Mucosa of rectum (tissue), 2 donors: ENCODE results near the gene SOS2.

Source experiments
- H3K27ac ChIP-seq, 2 donors: one replicate each; pipeline ENCODE4 v1.7.0; 2013; ENCODE audit warnings: inconsistent platforms in 2 of 2, low read depth in 2 of 2, low read length in 2 of 2
- H3K27me3 ChIP-seq, 2 donors: one replicate each; pipeline ENCODE4 v1.7.0; 2013; ENCODE audit warnings: low read length in 2 of 2; ENCODE audit not compliant: control insufficient read depth in 2 of 2, insufficient read depth in 2 of 2
- H3K36me3 ChIP-seq, 2 donors: one replicate each; pipeline ENCODE4 v1.7.0; 2013; ENCODE audit warnings: low read length in 2 of 2; ENCODE audit not compliant: control insufficient read depth in 2 of 2, insufficient read depth in 2 of 2
- H3K4me1 ChIP-seq, 2 donors: one replicate each; pipeline ENCODE4 v1.7.0; 2013; ENCODE audit warnings: low read length in 2 of 2, mild to moderate bottlenecking in 1 of 2; ENCODE audit not compliant: control insufficient read depth in 2 of 2, insufficient read depth in 2 of 2
- H3K4me3 ChIP-seq, 2 donors: one replicate each; pipeline ENCODE4 v1.7.0; 2013; ENCODE audit warnings: low read length in 2 of 2
- H3K9ac ChIP-seq, 2 donors: one replicate each; pipeline ENCODE4 v1.7.0; 2013; ENCODE audit warnings: low read length in 2 of 2, low read depth in 1 of 2, mild to moderate bottlenecking in 1 of 2
- H3K9me3 ChIP-seq, 2 donors: one replicate each; pipeline ENCODE4 v1.7.0; 2013; ENCODE audit warnings: low read length in 2 of 2; ENCODE audit not compliant: control insufficient read depth in 2 of 2
- donor health status: healthy.
- donor health status: Normal muscosa, but diverticular disease.

SOS2 gene

GRCh38 chr14:50122291-50122690 is 109.1 kb downstream of the SOS2 start:
- H3K4me3 ChIP-seq, result no peak overlapping the region
- peaks cover 25 to 37% of the 10 kb centered on the region in 2 donors for H3K36me3 ChIP-seq
- H3K27me3 ChIP-seq, result no peaks in the 10 kb centered on the region
- no peaks in the 10 kb centered on the region for H3K9me3 ChIP-seq
- no peak overlapping the region for H3K27ac ChIP-seq
- no peak overlapping the region for H3K9ac ChIP-seq
- H3K4me1 ChIP-seq, result no peaks in the 10 kb centered on the region

GRCh38 chr14:50121486-50121885 is 109.9 kb downstream of the SOS2 start:
- H3K27ac ChIP-seq, result no peak overlapping the region
- no peaks in the 10 kb centered on the region for H3K9me3 ChIP-seq
- H3K4me3 ChIP-seq, result no peak overlapping the region
- H3K27me3 ChIP-seq, result no peaks in the 10 kb centered on the region
- H3K36me3 ChIP-seq, result peaks cover 25 to 36% of the 10 kb centered on the region in 2 donors
- H3K9ac ChIP-seq, result no peak overlapping the region
- peaks cover 3 to 5% of the 10 kb centered on the region in 2 donors for H3K4me1 ChIP-seq

- no peaks in the 10 kb centered on the region for H3K27me3 ChIP-seq
- H3K36me3 ChIP-seq, result peaks cover 5 to 25% of the 10 kb centered on the region in 2 donors
- no peak overlapping the region for H3K27ac ChIP-seq
- no peak overlapping the region for H3K4me3 ChIP-seq
- H3K4me1 ChIP-seq, result peaks cover 8 to 12% of the 10 kb centered on the region in 2 donors
- H3K9ac ChIP-seq, result no peak overlapping the region
- H3K9me3 ChIP-seq, result no peaks in the 10 kb centered on the region
Observed at GRCh38 chr14:50117456-50117855, 113.9 kb downstream of the SOS2 start.

DNA sequence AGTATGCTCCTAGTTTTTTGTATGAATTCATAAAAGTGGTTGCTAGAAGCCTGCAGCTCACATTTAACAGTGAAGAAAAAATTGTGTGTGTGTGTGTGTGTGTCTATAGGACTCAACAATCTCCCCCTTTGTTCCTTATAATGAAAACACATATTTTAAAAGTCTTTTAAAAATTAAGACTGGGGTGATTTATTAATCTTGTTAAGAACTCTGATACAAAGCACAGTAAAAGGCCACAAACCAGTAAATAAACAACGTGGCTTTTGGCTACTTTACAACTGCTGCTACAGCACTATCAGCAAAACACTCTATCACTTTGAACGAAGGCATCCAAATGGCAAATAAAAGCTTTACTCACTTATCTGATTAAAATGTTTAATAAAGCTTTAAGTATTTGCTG is 114.4 kb downstream of the SOS2 start:
- Histone ChIP-seq H3K9ac (peak overlapping the region; percentile 82 to 84), H3K27ac (peak overlapping the region; percentile 89 to 90), H3K27me3 (no peaks in the 10 kb centered on the region), H3K9me3 (no peaks in the 10 kb centered on the region), H3K4me3 (peak overlapping the region; percentile 87 to 91), H3K4me1 (peaks cover 8 to 12% of the 10 kb centered on the region in 2 donors), H3K36me3 (peaks cover 7 to 30% of the 10 kb centered on the region in 2 donors)

DNA sequence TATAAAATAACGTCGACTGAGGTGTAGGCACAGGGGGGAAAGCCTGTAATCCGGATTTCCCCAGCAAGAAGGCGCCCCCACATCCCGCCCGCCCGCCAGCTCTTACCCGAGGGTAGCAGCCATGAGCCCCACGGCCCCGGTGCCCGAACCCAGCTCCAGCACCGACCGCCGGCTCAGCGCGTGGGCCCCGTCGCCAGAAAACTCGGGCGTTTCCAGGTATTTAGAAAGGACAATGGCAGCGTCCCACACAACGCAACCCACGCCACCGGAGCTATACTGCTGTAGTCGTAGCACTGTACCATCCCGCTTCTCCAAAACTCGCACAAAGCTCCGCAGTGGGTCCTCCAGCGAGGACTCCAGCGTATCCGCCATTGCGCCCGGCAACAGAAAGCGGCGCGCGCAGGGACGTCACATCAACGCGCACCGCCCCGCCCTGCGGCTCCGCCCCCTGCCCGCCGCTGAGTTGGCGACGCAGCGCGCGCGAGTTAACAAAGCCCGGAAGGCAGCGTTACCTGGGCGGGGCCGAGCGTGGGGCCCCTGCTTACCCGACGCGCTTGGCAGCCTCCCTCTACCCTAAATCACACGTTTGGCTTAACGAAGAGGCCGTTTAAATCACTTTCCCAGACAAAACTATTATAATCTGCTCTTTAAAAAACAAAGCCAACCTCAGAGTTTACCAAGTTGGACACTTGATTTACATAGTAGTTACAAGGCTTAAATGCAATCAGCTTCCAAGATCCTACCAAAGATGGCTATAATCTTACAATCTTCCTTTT is 115.0 kb downstream of the SOS2 start, which contains the start of gene VCPKMT:
VCPKMT (minus strand) TSS at position 392 of the 776 bp plus-strand sequence; CDS start at position 372, 20 bp downstream.
- Histone ChIP-seq H3K36me3 (peaks cover 12 to 35% of the 10 kb centered on the region in 2 donors), H3K4me3 (peak within 1 kb of the TSS; percentile 87 to 91), H3K9ac (peak within 1 kb of the TSS; percentile 82 to 84), H3K4me1 (peaks cover 8 to 12% of the 10 kb centered on the region in 2 donors), H3K27ac (peak within 1 kb of the TSS; percentile 89 to 90), H3K27me3 (no peaks in the 10 kb centered on the region), H3K9me3 (no peaks in the 10 kb centered on the region)

DNA sequence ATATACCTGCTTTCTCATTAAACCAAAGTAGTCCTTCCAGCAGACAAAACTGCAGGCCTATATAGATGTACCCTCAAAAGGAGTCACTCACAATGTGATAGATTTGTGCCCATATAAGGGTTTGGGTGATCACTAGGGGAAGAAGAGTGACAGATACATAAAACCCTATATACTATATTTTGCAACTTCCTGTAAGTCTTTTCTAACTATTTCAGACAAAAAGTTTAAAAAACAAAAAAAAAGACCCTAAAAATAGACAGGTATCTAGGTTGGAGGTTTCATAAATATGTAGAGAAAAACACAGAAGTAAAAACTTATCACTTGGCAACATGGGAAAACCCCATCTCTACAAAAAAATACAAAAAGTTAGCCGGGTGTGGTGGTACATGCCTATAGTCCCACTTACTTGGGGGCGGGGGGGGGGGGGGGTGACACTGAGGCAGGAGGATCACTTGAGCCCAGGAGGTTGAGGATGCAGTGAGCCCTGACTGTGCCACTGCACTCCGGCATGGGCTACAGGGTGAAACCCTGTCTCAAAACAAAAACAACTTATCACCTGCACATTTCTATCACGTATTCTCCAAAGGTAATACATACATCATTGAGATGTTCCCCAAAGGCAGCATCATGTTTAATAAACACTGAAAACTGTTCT is 117.9 kb downstream of the SOS2 start:
- Histone ChIP-seq H3K4me1 (peaks cover 8 to 12% of the 10 kb centered on the region in 2 donors), H3K9me3 (no peaks in the 10 kb centered on the region), H3K27ac (no peak overlapping the region), H3K27me3 (no peaks in the 10 kb centered on the region), H3K9ac (no peak overlapping the region), H3K4me3 (no peak overlapping the region), H3K36me3 (peaks cover 31 to 46% of the 10 kb centered on the region in 2 donors)

GRCh38 chr14:50110323-50111037 is 120.9 kb downstream of the SOS2 start:
- Histone ChIP-seq H3K9me3 (no peaks in the 10 kb centered on the region), H3K9ac (no peak overlapping the region), H3K27ac (no peak overlapping the region), H3K4me3 (no peak overlapping the region), H3K4me1 (peaks cover 2 to 4% of the 10 kb centered on the region in 2 donors), H3K36me3 (peaks cover 32 to 53% of the 10 kb centered on the region in 2 donors), H3K27me3 (no peaks in the 10 kb centered on the region)

DNA sequence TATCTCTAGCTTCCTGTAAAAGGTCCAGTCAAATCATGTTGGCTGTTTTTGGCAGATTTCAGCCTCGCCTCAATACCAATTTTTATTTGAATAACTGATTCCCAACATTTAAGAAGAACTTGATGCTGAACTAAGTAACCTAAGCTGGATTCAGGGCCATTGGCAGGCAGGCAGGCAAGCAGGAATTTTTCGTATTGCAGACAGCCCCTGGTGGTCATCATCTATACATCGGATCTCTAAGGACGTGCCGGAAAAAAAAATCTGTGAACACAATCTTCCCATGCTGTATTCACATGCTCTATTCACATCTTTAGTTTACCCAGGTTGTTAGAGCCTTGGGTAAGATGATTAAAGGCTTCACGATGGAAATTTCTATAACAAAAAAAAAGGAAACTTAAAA is 122.0 kb downstream of the SOS2 start:
- Histone ChIP-seq H3K36me3 (peaks cover 32 to 51% of the 10 kb centered on the region in 2 donors), H3K27me3 (no peaks in the 10 kb centered on the region), H3K4me1 (peaks cover 2 to 6% of the 10 kb centered on the region in 2 donors), H3K9me3 (no peaks in the 10 kb centered on the region), H3K4me3 (no peak overlapping the region), H3K27ac (no peak overlapping the region), H3K9ac (no peak overlapping the region)

DNA sequence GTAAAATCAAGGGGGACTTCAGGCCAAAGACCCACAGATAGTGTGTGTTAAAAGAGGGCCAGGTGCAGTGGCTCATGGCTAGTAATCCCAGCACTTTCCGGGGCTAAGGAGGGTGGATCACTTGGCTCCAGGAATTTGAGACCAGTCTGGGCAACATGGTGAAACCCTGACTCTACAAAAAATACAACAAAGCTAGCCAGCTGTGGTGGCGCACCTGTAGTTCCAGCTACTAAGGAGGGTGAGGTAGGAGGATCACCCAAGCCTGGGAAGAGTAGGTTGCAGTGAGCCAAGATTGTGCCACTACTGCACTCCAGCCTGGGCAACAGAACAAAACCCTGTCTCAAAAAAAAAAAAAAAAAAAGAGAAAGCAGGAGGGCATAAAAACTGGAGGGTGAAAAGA is 123.5 kb downstream of the SOS2 start:
- Histone ChIP-seq H3K4me3 (no peak overlapping the region), H3K36me3 (peaks cover 32 to 45% of the 10 kb centered on the region in 2 donors), H3K9ac (no peak overlapping the region), H3K27ac (no peak overlapping the region), H3K27me3 (no peaks in the 10 kb centered on the region), H3K4me1 (peaks cover 5 to 6% of the 10 kb centered on the region in 2 donors), H3K9me3 (no peaks in the 10 kb centered on the region)

- no peak overlapping the region for H3K27ac ChIP-seq
- peaks cover 23 to 30% of the 10 kb centered on the region in 2 donors for H3K36me3 ChIP-seq
- no peaks in the 10 kb centered on the region for H3K9me3 ChIP-seq
- H3K9ac ChIP-seq, result no peak overlapping the region
- peaks cover 6 to 15% of the 10 kb centered on the region in 2 donors for H3K4me1 ChIP-seq
- no peaks in the 10 kb centered on the region for H3K27me3 ChIP-seq
- H3K4me3 ChIP-seq, result no peak overlapping the region
Observed at GRCh38 chr14:50106178-50106577, 125.2 kb downstream of the SOS2 start.
